ENCODE measurements around the gene LRRC7.

The LRRC7 gene

GRCh38 chr1:70112838-70113237, 545.1 kb downstream of the LRRC7 start:
- no peak for DNase-seq

DNA sequence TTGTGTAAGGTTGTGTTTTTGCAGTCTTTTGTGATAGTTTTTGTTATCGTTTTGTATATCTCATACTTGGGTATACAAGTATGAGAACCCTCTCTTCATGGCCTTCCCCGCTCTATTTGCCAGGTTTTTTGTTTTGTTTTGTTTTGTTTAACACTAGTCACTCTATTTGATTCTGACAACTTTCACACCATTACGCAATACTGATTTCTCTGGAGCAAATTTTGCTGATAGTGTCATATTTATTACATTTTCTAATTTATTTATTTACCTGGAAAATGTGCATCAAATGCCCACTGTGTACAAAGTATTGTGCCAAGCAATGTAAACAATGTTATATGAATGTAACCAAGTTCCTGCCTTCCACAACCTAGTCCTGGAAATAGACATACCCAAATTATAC, 547.6 kb downstream of the LRRC7 start:
- DNase-seq: no peak

GRCh38 chr1:70117046-70117445, 549.3 kb downstream of the LRRC7 start:
- no peak for DNase-seq

DNA sequence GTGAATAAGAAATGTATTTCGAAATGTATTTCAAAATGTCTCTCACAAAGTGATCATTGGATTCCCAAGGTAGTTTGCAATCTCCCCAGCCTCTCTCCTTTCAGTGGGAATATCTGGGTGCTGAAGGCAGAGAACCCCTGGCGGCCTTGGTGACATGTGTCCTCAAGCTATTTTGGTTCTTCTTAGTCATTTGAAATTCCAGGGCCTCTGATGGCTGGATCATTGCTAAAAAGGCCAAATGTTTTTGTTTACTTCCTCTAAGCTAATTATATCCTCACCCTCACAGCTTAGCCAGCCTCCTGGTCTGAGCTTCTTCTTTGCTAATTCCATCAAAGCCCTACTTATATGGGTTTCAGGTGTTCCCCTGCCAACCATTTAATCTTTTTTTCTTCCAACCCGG, 566.4 kb downstream of the LRRC7 start:
- DNase-seq: no peak

GRCh38 chr1:70140343-70140742, 572.6 kb downstream of the LRRC7 start:
- no peak for DNase-seq

DNA sequence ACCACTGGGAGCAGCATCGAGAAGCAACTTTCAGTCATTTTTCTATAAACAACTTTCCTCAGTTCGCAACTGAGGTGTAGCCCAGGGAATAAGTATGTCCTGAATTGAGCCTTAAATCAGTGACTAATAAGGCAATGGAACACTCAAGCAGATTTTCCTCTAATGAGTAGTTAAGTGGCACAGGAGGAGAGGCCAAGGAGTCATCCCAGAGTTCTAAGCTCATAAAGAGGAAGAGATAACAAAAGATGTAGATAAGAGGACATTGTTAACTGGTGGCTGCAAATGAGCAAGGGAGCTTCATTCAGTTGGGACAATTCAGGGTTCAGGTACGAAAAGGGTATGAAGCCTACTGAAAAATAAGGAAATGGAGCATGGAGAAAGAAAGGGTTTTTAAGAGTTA, 573.2 kb downstream of the LRRC7 start:
- no peak for DNase-seq

DNA sequence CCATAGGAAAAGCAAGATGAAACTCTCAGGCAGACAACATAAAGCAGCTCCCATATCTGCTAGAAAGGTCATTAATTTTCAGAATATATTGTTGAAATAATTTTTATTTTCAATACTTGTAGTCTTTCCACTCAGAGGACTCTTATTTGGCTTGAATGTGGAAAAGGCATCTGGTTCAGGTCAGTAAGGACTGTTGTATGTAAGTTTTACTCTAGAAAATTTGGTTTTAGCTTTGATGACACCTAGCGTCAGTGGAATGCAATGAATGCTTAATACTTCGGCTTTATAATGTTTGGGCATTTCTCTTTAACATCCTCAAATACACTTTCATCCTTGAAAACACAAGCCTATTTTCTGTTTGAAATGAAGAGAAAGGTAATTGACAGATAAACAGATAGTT, 574.4 kb downstream of the LRRC7 start:
- no peak for DNase-seq

DNA sequence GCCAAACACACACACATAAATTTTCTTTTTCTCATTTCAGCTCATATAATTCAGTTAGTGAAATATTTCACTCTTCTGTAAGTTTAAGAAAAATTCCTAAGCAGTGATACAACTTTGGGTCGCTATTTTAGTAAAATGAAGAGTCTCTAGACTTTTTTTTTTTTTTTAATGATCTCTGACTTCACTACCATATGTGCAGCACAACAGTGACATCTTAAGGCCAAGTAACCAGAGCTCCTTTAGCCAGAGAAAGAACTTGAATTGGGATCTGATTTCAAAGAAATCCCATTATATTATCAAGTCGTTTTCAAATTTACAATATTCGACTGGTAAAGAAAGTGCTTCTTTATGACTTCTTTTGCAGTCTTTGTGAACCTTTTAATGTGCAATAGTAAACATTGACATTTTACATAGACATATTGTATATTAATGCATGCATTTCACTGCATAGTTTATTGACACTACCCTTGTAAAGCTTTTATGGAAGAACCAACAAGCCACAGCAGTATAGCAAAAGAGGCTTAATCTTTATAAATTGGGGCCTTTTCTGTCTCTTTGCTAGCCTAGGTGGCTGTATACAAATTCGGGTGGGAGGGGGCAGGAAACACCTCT, 575.4 kb downstream of the LRRC7 start:
- no peak for DNase-seq

DNA sequence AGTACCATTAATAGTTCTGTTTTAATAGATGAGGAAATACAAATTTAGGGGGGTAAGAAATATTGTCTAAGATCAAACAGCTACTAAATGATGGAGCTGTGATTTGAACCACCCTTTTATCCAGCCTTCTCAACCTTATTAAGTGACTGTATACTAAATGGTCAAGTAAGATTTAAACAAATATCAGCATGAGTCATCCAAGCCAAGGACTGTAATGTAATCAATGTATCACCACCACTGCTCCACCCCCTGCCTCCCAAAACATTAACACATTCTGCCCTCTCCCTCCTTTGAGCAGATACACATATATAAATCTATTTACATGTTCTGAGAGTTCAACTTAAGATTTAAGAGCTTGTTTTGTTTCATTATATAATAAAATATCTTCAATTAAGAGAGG, 578.8 kb downstream of the LRRC7 start:
- DNase-seq: no peak

- no peak for DNase-seq
Observed at GRCh38 chr1:70150444-70150843, 582.7 kb downstream of the LRRC7 start.

GRCh38 chr1:70153739-70154138, 586.0 kb downstream of the LRRC7 start:
- DNase-seq: no peak

DNA sequence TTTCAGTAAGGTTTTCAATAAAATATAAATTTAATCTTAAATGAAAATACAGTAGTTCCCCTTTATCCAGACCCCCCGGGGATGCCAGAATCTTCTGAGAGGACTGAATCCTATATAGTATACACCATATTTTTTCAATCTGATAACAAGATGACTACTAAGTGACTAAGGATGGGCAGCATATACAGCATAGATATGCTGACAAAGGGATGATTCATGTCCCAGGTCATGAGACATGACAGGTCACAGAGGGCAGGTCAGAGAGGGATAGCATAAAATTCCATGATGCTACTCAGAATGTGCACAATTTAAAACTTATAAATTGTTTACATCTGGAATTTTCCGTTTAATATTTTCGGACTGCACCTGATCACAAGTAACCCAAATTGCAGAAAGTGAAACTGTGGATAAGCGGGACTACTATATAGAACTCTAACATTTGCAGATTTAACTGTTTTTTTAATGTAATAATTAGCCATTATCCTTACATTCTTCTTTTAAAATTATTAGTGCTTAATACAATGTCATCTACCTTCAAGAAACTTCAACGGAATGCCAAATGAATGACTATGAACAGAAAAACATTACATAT, 588.9 kb downstream of the LRRC7 start:
- DNase-seq: no peak

GRCh38 chr1:70164350-70164749, 596.6 kb downstream of the LRRC7 start:
- DNase-seq: no peak

GRCh38 chr1:70168283-70168682, 600.6 kb downstream of the LRRC7 start:
- no peak for DNase-seq

DNA sequence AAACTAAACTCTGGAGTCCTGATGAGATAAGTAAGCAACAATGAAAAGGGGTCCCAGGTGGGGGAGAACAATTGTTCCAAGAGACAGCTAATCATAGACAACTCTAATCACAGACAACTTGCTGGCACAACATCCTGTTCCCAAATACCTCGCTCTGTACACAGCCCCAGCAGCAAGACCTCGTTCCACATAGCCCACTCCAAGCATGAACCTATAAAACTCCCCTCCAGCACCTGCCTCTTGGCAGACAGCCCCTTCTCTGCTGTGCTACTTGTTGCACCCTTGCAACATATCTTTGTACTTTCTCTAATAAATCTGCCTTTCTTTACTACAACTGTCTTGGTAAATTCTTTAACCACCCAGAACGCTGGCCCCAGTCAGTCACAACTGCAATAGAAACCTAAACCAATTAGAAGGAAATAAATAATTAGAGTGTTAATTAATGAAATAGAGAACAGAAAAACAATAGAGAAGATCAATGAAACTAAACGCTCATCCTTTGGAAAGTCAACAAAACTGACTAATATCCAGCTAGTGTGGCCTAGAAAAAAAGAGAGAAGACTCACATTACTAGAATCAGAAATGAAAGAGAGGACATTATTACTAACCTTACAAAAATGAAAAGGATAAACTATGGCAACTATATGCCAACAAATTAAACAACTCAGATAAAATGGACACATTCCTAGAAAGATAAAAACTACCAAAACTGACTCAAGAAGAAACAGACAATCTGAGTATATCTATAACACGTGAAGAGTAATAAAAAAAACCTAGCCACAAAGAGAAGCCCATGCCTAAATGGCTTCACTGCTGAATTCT, 601.5 kb downstream of the LRRC7 start:
- DNase-seq: no peak

DNA sequence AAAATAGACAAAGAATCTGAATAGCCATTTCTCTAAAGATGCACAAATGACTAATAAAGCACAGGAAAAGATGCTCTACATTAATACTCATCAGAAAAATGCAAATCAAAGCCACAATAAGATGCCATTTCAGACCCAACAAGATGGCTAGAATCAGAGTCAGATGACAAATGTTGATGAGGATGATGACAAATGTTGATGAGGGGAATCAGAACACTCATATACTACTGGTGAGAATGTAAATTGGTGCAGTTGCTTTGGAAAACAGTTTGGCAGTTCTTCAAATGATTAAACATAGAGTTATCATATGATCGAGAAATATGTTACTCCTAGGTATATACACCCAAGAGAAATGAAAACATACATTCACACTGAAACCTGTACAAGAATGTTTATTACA, 603.8 kb downstream of the LRRC7 start:
- DNase-seq: no peak

Data from CD4-positive, alpha-beta T cell treated with Interleukin-12 subunit alpha and Interleukin-12 subunit beta, for 1 hour (primary cell).